Measurements from ENCODE around the gene MIR17HG. TPM values are rescaled to one million over a fixed set of nuclear protein-coding genes. Genes with fewer than 3 reads are reported as not detected.

The MIR17HG gene
- total and polyA plus RNA-seq, 11 donors, result 0.22 to 2.4 (median 1.1) TPM

DNA sequence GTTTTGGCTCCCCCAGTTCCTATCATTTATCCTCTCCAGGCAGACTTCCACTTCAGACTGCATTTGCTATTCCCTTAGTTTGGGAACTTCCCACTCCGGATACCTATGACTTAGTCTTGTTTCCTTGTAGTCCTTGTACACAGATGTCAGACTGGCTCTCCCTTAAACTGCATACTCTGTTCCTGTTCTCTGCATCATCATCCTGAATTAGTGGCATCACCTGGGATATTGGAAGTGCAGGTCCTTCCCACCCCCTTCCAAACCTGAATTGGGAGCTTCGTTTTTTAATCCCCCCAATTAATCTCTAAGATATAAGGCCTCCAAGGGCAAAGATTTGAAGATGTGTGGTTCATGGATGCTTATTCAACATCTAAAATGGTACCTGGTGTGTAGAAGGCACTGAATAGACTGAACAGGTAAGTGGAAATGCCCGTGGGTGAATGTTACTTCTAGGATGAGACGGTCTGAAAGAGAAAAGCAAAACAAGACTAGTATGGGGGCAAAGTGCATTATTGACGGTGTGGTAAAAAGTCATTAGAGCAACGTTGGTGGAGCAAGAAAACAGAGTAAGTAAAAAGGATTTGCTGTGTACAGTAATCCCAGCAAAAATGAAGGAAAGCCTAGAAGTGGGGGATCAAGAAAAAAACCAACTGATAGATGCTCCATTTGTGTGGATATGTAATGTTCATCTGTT is 9.6 kb downstream of the MIR17HG start:
- H3K36me3 ChIP-seq, result peaks cover 0 to 52% (median 33%) of the 10 kb centered on the region in 9 donors
- no peak for TF ChIP-seq POLR2A (IDR thresholded peaks at IDR 0.05)
- TF ChIP-seq, protein P1, sequence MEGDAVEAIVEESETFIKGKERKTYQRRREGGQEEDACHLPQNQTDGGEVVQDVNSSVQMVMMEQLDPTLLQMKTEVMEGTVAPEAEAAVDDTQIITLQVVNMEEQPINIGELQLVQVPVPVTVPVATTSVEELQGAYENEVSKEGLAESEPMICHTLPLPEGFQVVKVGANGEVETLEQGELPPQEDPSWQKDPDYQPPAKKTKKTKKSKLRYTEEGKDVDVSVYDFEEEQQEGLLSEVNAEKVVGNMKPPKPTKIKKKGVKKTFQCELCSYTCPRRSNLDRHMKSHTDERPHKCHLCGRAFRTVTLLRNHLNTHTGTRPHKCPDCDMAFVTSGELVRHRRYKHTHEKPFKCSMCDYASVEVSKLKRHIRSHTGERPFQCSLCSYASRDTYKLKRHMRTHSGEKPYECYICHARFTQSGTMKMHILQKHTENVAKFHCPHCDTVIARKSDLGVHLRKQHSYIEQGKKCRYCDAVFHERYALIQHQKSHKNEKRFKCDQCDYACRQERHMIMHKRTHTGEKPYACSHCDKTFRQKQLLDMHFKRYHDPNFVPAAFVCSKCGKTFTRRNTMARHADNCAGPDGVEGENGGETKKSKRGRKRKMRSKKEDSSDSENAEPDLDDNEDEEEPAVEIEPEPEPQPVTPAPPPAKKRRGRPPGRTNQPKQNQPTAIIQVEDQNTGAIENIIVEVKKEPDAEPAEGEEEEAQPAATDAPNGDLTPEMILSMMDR (IDR thresholded peaks at IDR 0.05), result no peak
- H3K9me3 ChIP-seq, result no peaks in the 10 kb centered on the region
- no peaks in the 10 kb centered on the region for H3K27me3 ChIP-seq
- no peak overlapping the region for H3K27ac ChIP-seq
- DNase-seq (no peak), ATAC-seq (no peak)
- H3K4me3 ChIP-seq, result no peak overlapping the region
- 79 to 86% (median 82%) methylated on average over 6 of the region's 6 CpGs for WGBS, 4 donors
- H3K4me1 ChIP-seq, result peaks cover 0 to 13% (median 4%) of the 10 kb centered on the region in 12 donors
- intact Hi-C loops (cut with DNase I), result no loop called here

DNA sequence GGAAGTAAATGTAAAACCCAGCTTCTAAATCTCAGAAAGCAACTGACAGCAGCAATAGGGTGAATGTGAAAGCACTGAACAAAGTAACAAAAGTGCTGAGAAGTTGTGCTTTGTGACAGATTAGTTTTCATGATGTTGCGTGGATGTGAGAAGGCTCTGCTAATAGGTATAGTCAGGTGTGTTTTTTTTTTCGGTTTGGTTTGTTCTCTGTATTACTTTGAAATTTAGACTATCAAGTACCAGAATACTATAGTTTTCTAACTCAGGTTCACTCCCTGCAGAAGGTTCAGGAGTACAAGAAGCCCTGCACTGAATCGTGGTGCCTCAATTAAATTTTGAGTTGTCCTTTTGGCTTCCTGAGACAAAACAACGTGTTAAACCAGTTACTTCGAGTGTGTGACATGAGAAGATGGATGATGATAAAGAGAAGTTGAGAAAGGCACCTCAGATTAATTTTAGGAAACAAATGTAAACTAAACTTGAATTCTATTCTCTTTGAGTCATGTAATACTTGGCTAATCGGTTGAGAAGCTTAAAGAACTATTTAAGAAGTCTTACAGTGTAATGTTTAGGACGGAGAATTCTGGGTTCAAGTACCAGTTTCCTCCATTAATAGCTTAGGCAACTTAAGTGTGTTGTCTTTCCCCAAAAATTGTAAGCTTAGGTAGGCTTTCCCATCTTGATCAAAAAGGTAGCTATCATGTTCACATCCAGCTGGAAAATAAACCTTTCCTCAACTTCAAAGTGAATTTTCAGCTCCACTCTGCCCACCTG is 10.3 kb downstream of the MIR17HG start:
- Histone ChIP-seq H3K36me3 (peaks cover 0 to 47% (median 28%) of the 10 kb centered on the region in 9 donors), H3K27me3 (no peaks in the 10 kb centered on the region), H3K4me3 (no peak overlapping the region), H3K4me1 (peaks cover 0 to 13% (median 4%) of the 10 kb centered on the region in 12 donors), H3K27ac (no peak overlapping the region), H3K9me3 (no peaks in the 10 kb centered on the region)
- no peak for DNase-seq
- intact Hi-C loops (cut with DNase I), result no loop called here
- TF ChIP-seq POLR2A (IDR thresholded peaks at IDR 0.05), result no peak
- TF ChIP-seq, protein P1 (IDR thresholded peaks at IDR 0.05), result no peak
- ATAC-seq, result no peak
- WGBS, 4 donors, result 71 to 79% (median 78%) methylated on average over 7 of the region's 7 CpGs

GRCh38 chr13:91358387-91358782 is 10.9 kb downstream of the MIR17HG start:
- TF ChIP-seq, protein P1 (IDR thresholded peaks at IDR 0.05), result no peak
- TF ChIP-seq POLR2A (IDR thresholded peaks at IDR 0.05), result no peak
- no peaks in the 10 kb centered on the region for H3K9me3 ChIP-seq
- no peaks in the 10 kb centered on the region for H3K27me3 ChIP-seq
- DNase-seq (no peak), ATAC-seq (peak in 1 of 4 donors; percentile 14)
- H3K36me3 ChIP-seq, result peaks cover 0 to 42% (median 23%) of the 10 kb centered on the region in 9 donors
- no peak overlapping the region for H3K27ac ChIP-seq
- peaks cover 0 to 9% (median 3%) of the 10 kb centered on the region in 12 donors for H3K4me1 ChIP-seq
- intact Hi-C loops (cut with DNase I), result no loop called here
- H3K4me3 ChIP-seq, result no peak overlapping the region
- 62 to 77% (median 72%) methylated on average over 2 of the region's 2 CpGs for WGBS, 4 donors

DNA sequence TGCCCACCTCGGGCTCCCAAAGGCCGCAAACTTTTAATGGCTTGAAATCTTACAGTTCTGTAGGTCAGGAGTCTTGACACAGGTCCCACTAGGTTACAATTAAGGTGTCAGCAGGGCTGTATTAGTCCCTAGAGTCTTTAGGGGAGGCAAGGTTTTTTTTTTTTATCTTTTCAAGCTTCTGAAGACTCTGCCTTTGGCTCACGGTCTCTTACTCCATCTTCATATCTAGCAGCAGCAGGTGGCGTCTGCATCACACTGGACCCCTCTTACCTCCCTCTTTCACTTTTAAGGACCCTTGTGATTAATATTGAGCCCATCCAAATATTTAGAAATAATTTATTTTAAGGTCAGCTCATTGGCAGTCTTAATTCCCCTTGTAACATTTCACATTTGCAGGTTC is 11.6 kb downstream of the MIR17HG start:
- Histone ChIP-seq H3K4me3 (no peak overlapping the region), H3K36me3 (peaks cover 0 to 36% (median 16%) of the 10 kb centered on the region in 9 donors), H3K4me1 (peaks cover 0 to 2% (median 0%) of the 10 kb centered on the region in 12 donors), H3K9me3 (no peaks in the 10 kb centered on the region), H3K27me3 (no peaks in the 10 kb centered on the region), H3K27ac (no peak overlapping the region)
- WGBS, 4 donors, result 82 to 90% (median 87%) methylated on average over 4 of the region's 4 CpGs
- ATAC-seq, result no peak
- no peak for DNase-seq
- intact Hi-C loops (cut with DNase I), result no loop called here
- TF ChIP-seq, protein P1 (IDR thresholded peaks at IDR 0.05), result no peak
- TF ChIP-seq POLR2A (IDR thresholded peaks at IDR 0.05), result no peak
